Esophagus muscularis mucosa (tissue), 4 donors: ENCODE results near the gene GARRE1. TPM values are rescaled to one million over a fixed set of nuclear protein-coding genes. Genes with fewer than 3 reads are reported as not detected.

Source experiments
- DNase-seq: peaks from one replicate; pipeline ENCODE4 v3.0.0-alpha.2; 2017; ENCODE audit errors: extremely low spot score
- H3K27ac ChIP-seq, 4 donors: fragments of 200-600 bp; sonication (generic); replicated peaks in 1 of 4; 1 replicate in 3 of 4; 2 replicates in 1 of 4; pipeline ENCODE4 v1.5.1; 2016 to 2019; ENCODE audit warnings: mild to moderate bottlenecking in 1 of 4
- H3K27me3 ChIP-seq, 4 donors: fragments of 200-600 bp; sonication (generic); one replicate each; pipeline versions ENCODE4 v1.5.1 to v1.6.0; 2016 to 2019
- H3K36me3 ChIP-seq, 4 donors: fragments of 200-600 bp; sonication (generic); one replicate each; pipeline ENCODE4 v1.5.1; 2016 to 2019
- H3K4me1 ChIP-seq, 4 donors: fragments of 200-600 bp; sonication (generic); one replicate each; pipeline ENCODE4 v1.5.1; 2016 to 2019
- H3K4me3 ChIP-seq, 4 donors: fragments of 200-600 bp; sonication (generic); 1 replicate in 2 of 4; 2 replicates in 2 of 4; pipeline ENCODE4 v1.5.1; 2016 to 2019; ENCODE audit warnings: mild to moderate bottlenecking in 4 of 4, moderate library complexity in 1 of 4
- H3K9me3 ChIP-seq, 4 donors: fragments of 200-600 bp; sonication (generic); 1 replicate in 3 of 4; 2 replicates in 1 of 4; pipeline ENCODE4 v1.5.1; 2016 to 2019
- EP300 ChIP-seq: sonication (generic); formaldehyde crosslinking; IDR thresholded peaks from one replicate; pipeline ENCODE4 v1.6.1; 2017; ENCODE audit warnings: antibody characterized with exemption
- POLR2A ChIP-seq: fragments of 450-650 bp; IDR thresholded peaks from one replicate; pipeline ENCODE4 v1.6.1; 2017; ENCODE audit warnings: antibody characterized with exemption, moderate library complexity, mild to moderate bottlenecking, low read depth
- POLR2AphosphoS5 ChIP-seq, 2 donors: sonication (generic); formaldehyde crosslinking; IDR thresholded peaks; one replicate each; pipeline ENCODE4 v1.6.1; 2017; ENCODE audit warnings: antibody characterized with exemption in 2 of 2
- WGBS: methylation state at CpG from one replicate; pipeline ENCODE4 v1.1.5; 2018; 5-methylcytosine and 5-hydroxymethylcytosine counted together
- intact Hi-C: fragments of 100-400 bp; cut with DNase I; formaldehyde crosslinking; loops from one replicate; pipeline ENCODE4 v1.15.1; 2023
- total RNA-seq, 4 donors: library from RNA; depleted of rRNA; stranded (reverse); fragments of >200 nt; gene quantifications; one replicate each; pipeline versions ENCODE4 v1.1.0 to v1.2.1, GENCODE V29; 2016
- TF ChIP-seq, protein P1 (sequence below), 3 experiments: fragments of 200-600 bp in 2 of 3; fragments of 450-650 bp in 1 of 3; sonication (generic) in 2 of 3; IDR thresholded peaks; one replicate each; pipeline ENCODE4 v1.5.1; 2017 to 2019; ENCODE audit warnings: antibody characterized with exemption in 3 of 3, mild to moderate bottlenecking in 2 of 3, moderate library complexity in 1 of 3

GARRE1 gene
- total RNA-seq, 4 donors from 2014 or later: 11.2 to 31.0 (median 20.8) TPM

DNA sequence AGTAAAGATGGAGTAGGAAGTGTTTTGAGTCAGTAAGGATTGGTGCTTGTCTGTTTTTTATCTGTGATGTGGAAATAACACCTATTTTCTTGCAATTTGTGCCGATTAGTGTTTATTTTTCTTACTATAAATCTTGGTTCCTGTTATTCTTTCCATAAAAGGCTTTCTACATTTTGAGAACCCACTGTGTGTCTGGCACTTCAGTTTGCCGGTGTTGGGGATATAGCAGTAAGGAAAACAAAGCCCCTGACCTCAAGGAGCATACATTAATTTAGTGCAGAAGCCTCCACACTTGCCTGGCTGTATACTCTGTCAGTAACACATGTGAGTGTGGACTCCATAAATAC is 35.6 kb upstream of the GARRE1 start:
- no peak overlapping the region for H3K4me3 ChIP-seq
- peak overlapping the region in 1 of 4 donors; percentile 14 for H3K27ac ChIP-seq
- H3K27me3 ChIP-seq: no peaks in the 10 kb centered on the region
- WGBS: 33% methylated on average over 2 of the region's 2 CpGs
- intact Hi-C loops: no loop called here
- no peaks in the 10 kb centered on the region for H3K9me3 ChIP-seq
- TF ChIP-seq, protein P1, sequence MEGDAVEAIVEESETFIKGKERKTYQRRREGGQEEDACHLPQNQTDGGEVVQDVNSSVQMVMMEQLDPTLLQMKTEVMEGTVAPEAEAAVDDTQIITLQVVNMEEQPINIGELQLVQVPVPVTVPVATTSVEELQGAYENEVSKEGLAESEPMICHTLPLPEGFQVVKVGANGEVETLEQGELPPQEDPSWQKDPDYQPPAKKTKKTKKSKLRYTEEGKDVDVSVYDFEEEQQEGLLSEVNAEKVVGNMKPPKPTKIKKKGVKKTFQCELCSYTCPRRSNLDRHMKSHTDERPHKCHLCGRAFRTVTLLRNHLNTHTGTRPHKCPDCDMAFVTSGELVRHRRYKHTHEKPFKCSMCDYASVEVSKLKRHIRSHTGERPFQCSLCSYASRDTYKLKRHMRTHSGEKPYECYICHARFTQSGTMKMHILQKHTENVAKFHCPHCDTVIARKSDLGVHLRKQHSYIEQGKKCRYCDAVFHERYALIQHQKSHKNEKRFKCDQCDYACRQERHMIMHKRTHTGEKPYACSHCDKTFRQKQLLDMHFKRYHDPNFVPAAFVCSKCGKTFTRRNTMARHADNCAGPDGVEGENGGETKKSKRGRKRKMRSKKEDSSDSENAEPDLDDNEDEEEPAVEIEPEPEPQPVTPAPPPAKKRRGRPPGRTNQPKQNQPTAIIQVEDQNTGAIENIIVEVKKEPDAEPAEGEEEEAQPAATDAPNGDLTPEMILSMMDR (IDR thresholded peaks at IDR 0.05): no peak
- TF ChIP-seq EP300 (no peak), POLR2AphosphoS5 (IDR thresholded peaks at IDR 0.05) (no peak), POLR2A (no peak)
- H3K4me1 ChIP-seq: peaks cover 0 to 15% (median 10%) of the 10 kb centered on the region in 4 donors
- H3K36me3 ChIP-seq: peaks cover 27 to 79% (median 64%) of the 10 kb centered on the region in 4 donors
- no peak for DNase-seq

DNA sequence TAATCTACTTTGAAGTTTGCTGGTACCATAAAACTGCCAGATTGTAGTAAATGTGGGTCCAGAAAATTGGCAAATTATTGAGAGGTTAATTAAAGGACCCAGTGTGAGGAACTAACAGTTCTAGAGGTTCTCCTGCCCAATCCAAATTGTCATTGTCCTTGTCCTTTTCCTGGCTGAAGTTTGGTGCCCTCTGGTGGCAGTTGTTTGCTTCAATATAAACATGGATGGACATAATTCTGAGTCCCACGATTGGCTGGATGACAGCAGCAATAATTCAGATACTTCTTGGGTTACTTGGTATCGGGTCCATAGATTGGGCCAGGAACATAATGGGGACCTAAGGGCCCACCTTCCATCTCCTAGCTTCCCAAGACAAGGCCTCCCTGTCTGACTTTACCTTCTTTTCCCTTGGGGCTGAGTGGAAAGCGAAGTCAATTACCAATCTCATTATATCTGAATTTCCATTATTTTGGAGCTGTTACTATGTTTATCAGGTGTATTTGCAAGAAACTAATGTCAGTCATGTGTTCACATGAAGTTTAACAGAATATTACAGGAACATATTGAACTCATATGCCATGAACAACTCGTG is 33.8 kb upstream of the GARRE1 start:
- H3K36me3 ChIP-seq: peaks cover 43 to 83% (median 70%) of the 10 kb centered on the region in 4 donors
- H3K27me3 ChIP-seq: no peaks in the 10 kb centered on the region
- no peak overlapping the region for H3K27ac ChIP-seq
- H3K4me3 ChIP-seq: no peak overlapping the region
- H3K4me1 ChIP-seq: peaks cover 0 to 20% (median 10%) of the 10 kb centered on the region in 4 donors
- intact Hi-C loops: no loop called here
- H3K9me3 ChIP-seq: no peaks in the 10 kb centered on the region
- TF ChIP-seq POLR2AphosphoS5 (IDR thresholded peaks at IDR 0.05): no peak
- TF ChIP-seq, protein P1 (IDR thresholded peaks at IDR 0.05): peak; percentile 48 to 72 (median 52)
- no peak for TF ChIP-seq EP300
- no peak for DNase-seq
- 80% methylated on average over 4 of the region's 4 CpGs for WGBS

DNA sequence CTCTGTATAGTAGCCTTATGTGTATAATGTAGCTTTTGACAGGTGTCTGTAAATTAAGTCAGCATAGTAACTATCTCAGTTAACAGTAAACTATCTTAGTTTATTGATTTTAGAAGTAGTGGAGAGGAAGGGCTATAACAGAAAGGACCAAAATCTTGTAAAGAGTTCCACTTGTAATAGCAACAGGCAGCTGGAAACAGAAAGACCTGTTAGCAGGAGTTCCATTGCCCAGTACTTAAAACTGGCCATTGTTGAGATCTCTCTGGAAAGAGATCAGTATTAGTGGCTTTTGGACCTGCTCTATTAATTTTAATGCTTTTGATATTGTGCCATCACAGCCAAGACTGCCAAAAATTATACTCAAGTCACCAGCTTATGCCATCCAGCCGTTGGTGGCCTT is 32.0 kb upstream of the GARRE1 start:
- Histone ChIP-seq H3K27me3 (no peaks in the 10 kb centered on the region), H3K4me1 (peaks cover 0 to 24% (median 14%) of the 10 kb centered on the region in 4 donors), H3K9me3 (no peaks in the 10 kb centered on the region), H3K36me3 (peaks cover 54 to 88% (median 78%) of the 10 kb centered on the region in 4 donors), H3K4me3 (no peak overlapping the region), H3K27ac (no peak overlapping the region)
- 68% methylated on average over 1 of the region's 1 CpG for WGBS
- TF ChIP-seq, protein P1 (IDR thresholded peaks at IDR 0.05): no peak
- TF ChIP-seq POLR2AphosphoS5 (IDR thresholded peaks at IDR 0.05) (no peak), EP300 (no peak), POLR2A (no peak)
- DNase-seq: no peak
- intact Hi-C loops: no loop called here

DNA sequence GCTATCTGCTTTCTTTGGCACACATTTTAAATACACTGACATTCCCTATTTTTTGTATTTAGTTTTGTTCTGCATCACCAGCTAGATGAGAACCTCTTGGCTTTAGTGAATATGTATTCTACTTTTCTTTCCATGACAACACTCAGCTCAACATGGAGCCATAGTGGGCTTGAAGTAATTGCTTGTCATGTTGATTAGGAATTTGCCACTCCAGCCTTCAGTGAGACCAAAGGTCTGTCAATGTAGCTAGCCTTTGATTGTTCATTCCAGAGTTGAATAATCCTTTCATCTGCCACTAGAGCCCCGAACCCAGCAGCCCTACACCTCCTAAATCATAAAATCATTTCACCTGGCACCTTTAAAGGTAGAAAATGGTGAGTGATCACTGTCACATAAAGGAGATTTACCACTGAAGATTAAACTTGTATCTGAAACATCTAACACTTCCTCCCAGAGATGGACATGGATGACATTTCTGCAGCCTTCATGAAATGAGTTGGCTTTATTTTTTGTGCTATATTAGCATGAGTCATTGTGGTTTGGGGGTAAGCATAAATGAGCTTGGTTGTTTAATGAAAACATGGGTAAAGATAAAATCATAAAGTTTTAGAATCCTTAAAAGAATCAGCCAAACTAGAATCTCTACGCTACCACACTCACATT is 29.2 kb upstream of the GARRE1 start:
- Histone ChIP-seq H3K4me3 (no peak overlapping the region), H3K27me3 (no peaks in the 10 kb centered on the region), H3K4me1 (peaks cover 0 to 9% (median 4%) of the 10 kb centered on the region in 4 donors), H3K36me3 (peaks cover 68 to 98% (median 88%) of the 10 kb centered on the region in 4 donors), H3K9me3 (no peaks in the 10 kb centered on the region), H3K27ac (no peak overlapping the region)
- 79% methylated on average over 2 of the region's 2 CpGs for WGBS
- DNase-seq: no peak
- TF ChIP-seq POLR2A: no peak
- TF ChIP-seq, protein P1 (IDR thresholded peaks at IDR 0.05): no peak
- TF ChIP-seq POLR2AphosphoS5 (IDR thresholded peaks at IDR 0.05): no peak
- TF ChIP-seq EP300: no peak
- intact Hi-C loops: no loop called here
